Measurements from ENCODE around the gene RTEL1.
"Not testable (repeated sequence)": the region's sequence is repeated elsewhere in the genome, so short reads cannot be mapped to it uniquely, and the experiment has no call there.

The RTEL1 gene

DNA sequence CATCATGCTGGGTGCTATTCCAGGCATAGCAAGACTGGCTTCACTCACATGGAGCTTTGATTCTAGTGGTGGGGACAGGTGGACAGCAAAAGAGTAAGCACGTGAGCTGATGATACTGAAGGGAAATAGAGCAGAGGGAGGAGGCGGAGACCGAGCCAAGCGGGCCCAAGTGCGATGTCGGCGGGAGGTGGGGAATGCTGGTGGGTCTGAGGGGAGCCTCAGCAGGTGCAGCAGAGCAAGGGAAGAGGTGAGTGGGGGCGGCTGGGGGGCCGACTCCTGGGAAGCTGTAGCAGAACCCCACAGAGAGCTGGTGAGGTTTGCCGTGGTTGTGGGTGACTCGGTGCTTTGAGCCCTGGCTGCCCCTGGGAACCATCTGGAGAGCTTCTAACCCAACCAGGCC, 10.2 kb downstream of the RTEL1 start:
- DNase-seq (ENCODE audit: low spot score) (no peak), FAIRE-seq (no peak)

DNA sequence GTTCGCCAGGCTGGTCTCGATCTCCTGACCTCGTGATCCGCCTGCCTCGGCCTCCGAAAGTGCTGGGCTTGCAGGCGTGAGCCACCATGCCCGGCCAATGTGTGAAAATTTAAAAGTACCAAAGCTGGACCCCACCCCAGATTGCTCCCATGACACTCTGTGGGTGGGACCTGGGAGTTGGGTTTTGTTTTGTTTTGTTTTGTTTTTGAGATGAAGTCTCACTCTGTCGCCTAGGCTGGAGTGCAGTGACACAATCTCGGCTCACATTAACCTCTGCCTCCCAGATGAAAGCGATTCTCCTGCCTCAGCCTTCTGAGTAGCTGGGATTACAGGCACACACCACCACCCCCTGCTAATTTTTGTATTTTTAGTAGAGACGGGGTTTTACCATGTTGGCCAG, 13.6 kb downstream of the RTEL1 start:
- not testable (repeated sequence) for DNase-seq (ENCODE audit: low spot score)

GRCh38 chr20:63672666-63673065, 14.6 kb downstream of the RTEL1 start:
- DNase-seq (ENCODE audit: low spot score) (no peak), FAIRE-seq (no peak)

More for the DNA sequence above, 13.6 kb downstream of the RTEL1 start:
- not testable (repeated sequence) for FAIRE-seq

- FAIRE-seq (no peak), DNase-seq (ENCODE audit: low spot score) (no peak)
Measured at GRCh38 chr20:63673951-63674350, 15.8 kb downstream of the RTEL1 start.

GRCh38 chr20:63675681-63676368, 17.7 kb downstream of the RTEL1 start:
- FAIRE-seq = no peak
- no peak for DNase-seq (ENCODE audit: low spot score)

GRCh38 chr20:63678071-63678470, 20.0 kb downstream of the RTEL1 start:
- DNase-seq (ENCODE audit: low spot score) = no peak
- FAIRE-seq = no peak

- no peak for DNase-seq (ENCODE audit: low spot score)
- no peak for FAIRE-seq
Measured at GRCh38 chr20:63678667-63679465, 20.8 kb downstream of the RTEL1 start.

- DNase-seq (ENCODE audit: low spot score) (no peak), FAIRE-seq (no peak)
Measured at GRCh38 chr20:63679799-63680305, 21.7 kb downstream of the RTEL1 start.

- FAIRE-seq = no peak
- DNase-seq (ENCODE audit: low spot score) = no peak
Measured at GRCh38 chr20:63680427-63680826, 22.3 kb downstream of the RTEL1 start.

- FAIRE-seq (no peak), DNase-seq (ENCODE audit: low spot score) (no peak)
Measured at GRCh38 chr20:63680857-63681608, 22.9 kb downstream of the RTEL1 start.

GRCh38 chr20:63681609-63682142, 23.6 kb downstream of the RTEL1 start:
- FAIRE-seq = no peak
- DNase-seq (ENCODE audit: low spot score) = peak; percentile 31

DNA sequence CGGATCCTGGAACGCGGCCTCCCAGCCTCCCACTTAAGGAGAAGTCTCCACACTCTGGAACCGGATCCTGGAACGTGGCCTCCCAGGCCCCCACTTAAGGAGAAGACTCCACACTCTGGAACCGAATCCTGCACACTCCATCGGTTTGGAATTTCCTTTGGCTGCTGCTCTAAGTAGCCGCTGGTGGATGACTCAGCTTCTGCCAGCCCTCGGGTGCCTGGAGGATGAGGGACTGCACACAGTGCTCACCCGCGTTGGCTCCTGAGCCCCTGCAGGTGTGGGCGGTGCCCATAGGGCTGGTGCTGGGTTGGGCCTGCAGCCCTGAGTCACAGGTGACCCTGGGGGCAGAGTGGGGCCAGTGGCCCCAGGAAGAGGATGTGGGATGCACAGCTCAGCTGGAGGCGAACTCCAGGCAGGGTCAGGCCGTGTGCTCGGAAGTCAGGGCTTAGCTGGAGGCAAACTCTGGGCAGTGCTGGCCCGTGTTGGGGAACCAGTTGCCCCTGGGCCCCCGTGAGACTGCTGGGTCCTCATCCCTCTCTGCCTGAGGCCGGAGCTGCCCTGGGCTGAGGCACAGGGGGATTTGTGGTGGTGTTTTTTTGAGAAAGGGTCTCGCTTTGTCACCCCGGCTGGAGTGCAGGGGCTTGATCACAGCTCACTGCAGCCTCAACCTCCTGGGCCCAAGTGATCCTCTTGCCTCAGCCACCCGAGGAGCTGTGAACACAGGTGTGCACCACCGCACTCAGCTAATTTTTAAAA, 24.4 kb downstream of the RTEL1 start:
- FAIRE-seq (peak; percentile 99), DNase-seq (ENCODE audit: low spot score) (peak; percentile 100)

DNA sequence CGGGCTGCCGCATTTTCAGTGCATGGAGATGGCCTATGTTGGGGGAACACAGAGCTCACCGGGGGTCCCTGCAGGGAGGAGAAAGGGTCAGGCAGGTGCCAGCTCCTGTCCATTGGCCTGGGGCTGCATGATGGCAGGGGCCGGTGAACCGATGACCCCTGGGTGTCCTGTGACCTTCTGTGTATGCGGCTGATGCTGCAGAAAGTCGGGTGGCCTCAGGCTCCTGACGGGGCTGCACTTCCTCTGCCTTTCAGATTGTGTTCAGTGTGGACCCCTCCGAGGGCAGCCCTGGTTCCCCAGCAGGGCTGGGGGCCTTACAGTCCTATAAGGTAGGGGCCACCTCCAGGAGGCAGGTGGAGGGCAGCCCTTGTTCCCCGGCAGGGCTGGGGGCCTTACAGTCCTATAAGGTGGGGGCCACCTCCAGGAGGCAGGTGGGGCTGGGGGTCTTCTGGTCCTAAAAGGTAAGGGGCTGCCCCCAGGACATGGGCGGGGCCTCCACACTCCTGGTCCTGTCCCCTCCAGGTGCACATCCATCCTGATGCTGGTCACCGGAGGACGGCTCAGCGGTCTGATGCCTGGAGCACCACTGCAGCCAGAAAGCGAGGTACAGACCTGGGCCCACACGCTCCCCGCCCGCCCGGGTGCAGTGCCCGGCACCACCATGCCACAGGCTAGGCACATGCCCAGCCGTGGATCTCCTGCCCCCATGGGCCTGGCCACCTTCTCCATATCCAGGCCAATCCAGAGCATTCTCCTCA, 27.3 kb downstream of the RTEL1 start:
- no peak for FAIRE-seq

DNA sequence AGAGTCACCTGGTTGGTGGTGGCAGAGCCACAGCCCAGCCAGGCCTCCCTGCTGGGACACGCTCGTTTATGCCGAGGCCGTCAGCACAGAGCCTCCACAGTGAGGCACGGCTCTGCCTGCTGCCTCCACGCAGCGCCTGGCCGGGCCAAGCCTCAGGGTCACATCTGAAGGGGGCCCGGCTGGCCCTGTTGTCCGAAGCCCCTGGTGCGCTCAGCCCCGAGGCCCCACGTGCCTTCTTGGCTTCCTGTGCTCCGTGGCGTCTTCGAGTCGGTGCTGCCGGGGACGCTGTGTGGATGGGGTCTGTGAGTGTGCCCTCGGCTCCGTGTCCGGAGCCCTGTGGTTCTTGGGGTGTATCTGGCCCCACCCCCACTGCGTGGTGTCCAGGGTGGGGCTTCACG, 28.0 kb downstream of the RTEL1 start:
- FAIRE-seq = no peak

More for the DNA sequence above, 27.3 kb downstream of the RTEL1 start:
- no peak for DNase-seq (ENCODE audit: low spot score)

DNA sequence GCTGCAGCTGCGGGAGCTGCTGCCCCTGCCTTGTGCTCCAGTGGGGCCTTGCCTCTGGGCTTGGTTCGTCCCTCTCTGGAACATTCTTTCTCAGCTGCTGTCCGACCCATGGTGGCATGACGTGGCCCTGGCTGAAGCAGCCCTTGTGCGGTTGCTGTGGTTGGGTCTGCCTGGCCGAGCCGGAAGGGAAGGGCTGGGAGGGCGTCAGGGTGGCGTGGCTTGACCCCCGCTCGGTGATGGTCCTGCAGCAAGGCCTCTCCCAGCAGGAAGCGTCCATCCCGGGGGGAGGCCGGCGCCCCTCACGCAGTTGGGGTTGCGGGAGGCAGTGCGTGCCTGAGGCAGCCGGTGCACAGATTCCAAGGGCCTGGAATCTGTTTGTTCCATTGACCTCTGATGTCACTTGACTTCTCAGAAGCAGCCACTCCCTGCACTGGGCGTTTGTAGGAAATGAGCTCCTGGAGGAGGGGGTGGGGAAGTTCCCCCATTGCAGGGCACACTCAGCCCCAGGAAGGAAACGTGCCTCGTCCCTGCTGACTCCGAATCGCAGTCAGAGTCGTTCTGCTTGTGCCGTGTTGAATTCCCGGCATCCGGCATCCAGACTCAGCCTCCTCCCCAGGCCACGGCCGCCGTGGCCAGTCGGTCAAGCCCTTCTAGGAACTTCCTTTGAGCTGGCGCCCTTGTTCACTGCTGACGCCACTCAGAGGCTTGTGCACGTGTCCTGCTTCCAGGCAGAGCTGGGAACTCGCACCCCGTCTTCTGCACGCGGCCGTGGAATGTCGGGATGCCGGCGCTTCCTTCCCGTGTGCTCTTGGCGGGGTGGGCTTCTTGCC, 28.6 kb downstream of the RTEL1 start:
- DNase-seq (ENCODE audit: low spot score) (peak; percentile 91), FAIRE-seq (peak; percentile 76)

More for the DNA sequence above, 28.0 kb downstream of the RTEL1 start:
- no peak for DNase-seq (ENCODE audit: low spot score)

- FAIRE-seq = no peak
- DNase-seq (ENCODE audit: low spot score) = no peak
Measured at GRCh38 chr20:63687419-63688178, 29.5 kb downstream of the RTEL1 start.

DNA sequence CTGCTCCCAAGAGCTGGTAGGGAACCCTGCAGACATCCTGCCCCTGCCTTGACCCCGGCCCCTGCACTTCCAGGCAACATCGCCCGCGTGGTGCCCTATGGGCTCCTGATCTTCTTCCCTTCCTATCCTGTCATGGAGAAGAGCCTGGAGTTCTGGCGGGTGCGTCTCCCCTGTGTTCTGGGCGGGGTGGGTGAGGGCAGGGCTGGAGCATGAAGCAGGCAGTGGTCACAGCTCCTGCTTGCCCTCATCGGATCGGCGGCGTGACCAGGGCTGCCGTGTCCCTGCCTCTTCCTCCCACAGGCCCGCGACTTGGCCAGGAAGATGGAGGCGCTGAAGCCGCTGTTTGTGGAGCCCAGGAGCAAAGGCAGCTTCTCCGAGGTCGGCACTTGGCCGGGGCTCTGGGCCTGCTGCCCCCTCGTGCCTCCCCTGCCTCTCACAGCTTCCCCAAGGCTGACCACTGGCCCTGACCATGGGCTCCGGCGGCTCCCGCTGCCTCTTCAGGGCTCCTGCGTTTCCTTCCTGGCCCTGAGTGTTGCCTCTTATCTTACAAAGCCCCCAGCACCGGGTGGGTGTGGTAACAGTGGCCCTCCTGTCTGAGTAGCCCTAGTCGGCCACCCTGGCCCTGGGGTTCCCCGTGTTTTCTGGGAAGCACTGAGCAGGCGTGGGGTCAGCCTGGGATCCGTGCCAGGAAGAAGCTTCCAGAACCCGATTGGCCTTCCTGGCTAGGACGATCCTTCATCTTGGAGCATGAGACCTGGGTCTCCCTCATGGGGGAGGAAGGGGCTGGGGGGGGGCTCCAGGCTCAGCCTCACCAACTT, 30.3 kb downstream of the RTEL1 start:
- FAIRE-seq = no peak
- no peak for DNase-seq (ENCODE audit: low spot score)
